Measurements from ENCODE around the gene WDR27.
A peak's percentile ranks its signal among the peaks of the same experiment; 100 is the strongest.

Gene WDR27

GRCh38 chr6:169556758-169557548 lies 144.9 kb downstream of the WDR27 start:
- no peak for DNase-seq
- TF ChIP-seq POLR2A (IDR thresholded peaks at IDR 0.05; ENCODE audit: low read length) (no peak), GATA1 (IDR thresholded peaks at IDR 0.05; ENCODE audit: low read depth, low read length) (no peak)

GRCh38 chr6:169555971-169556617 lies 145.7 kb downstream of the WDR27 start:
- TF ChIP-seq POLR2A (IDR thresholded peaks at IDR 0.05; ENCODE audit: low read length) (no peak), GATA1 (IDR thresholded peaks at IDR 0.05; ENCODE audit: low read depth, low read length) (no peak)
- DNase-seq = peak; percentile 50 to 61

- no peak for TF ChIP-seq POLR2A (IDR thresholded peaks at IDR 0.05; ENCODE audit: low read length)
- TF ChIP-seq GATA1 (IDR thresholded peaks at IDR 0.05; ENCODE audit: low read depth, low read length) = no peak
- no peak for DNase-seq
Observed at GRCh38 chr6:169545982-169546381, 155.8 kb downstream of the WDR27 start.

- TF ChIP-seq GATA1 (IDR thresholded peaks at IDR 0.05; ENCODE audit: low read depth, low read length) = no peak
- no peak for TF ChIP-seq POLR2A (IDR thresholded peaks at IDR 0.05; ENCODE audit: low read length)
- DNase-seq = no peak
Observed at GRCh38 chr6:169543704-169544103, 158.1 kb downstream of the WDR27 start.

GRCh38 chr6:169542491-169542890 lies 159.3 kb downstream of the WDR27 start:
- no peak for DNase-seq
- TF ChIP-seq GATA1 (IDR thresholded peaks at IDR 0.05; ENCODE audit: low read depth, low read length) (no peak), POLR2A (IDR thresholded peaks at IDR 0.05; ENCODE audit: low read length) (no peak)

- TF ChIP-seq GATA1 (IDR thresholded peaks at IDR 0.05; ENCODE audit: low read depth, low read length) (no peak), POLR2A (IDR thresholded peaks at IDR 0.05; ENCODE audit: low read length) (no peak)
- DNase-seq = no peak
Observed at GRCh38 chr6:169539176-169539897, 162.5 kb downstream of the WDR27 start.

- no peak for DNase-seq
- TF ChIP-seq GATA1 (IDR thresholded peaks at IDR 0.05; ENCODE audit: low read depth, low read length) = no peak
- TF ChIP-seq POLR2A (IDR thresholded peaks at IDR 0.05; ENCODE audit: low read length) = no peak
Observed at GRCh38 chr6:169536446-169537170, 165.2 kb downstream of the WDR27 start.

GRCh38 chr6:169534039-169534421 lies 167.8 kb downstream of the WDR27 start:
- no peak for TF ChIP-seq POLR2A (IDR thresholded peaks at IDR 0.05; ENCODE audit: low read length)
- TF ChIP-seq GATA1 (IDR thresholded peaks at IDR 0.05; ENCODE audit: low read depth, low read length) = no peak
- no peak for DNase-seq

- TF ChIP-seq POLR2A (IDR thresholded peaks at IDR 0.05; ENCODE audit: low read length) (no peak), GATA1 (IDR thresholded peaks at IDR 0.05; ENCODE audit: low read depth, low read length) (no peak)
- no peak for DNase-seq
Observed at GRCh38 chr6:169533301-169534038, 168.4 kb downstream of the WDR27 start.

GRCh38 chr6:169530752-169531123 lies 171.1 kb downstream of the WDR27 start:
- DNase-seq = no peak
- no peak for TF ChIP-seq GATA1 (IDR thresholded peaks at IDR 0.05; ENCODE audit: low read depth, low read length)
- TF ChIP-seq POLR2A (IDR thresholded peaks at IDR 0.05; ENCODE audit: low read length) = no peak

GRCh38 chr6:169529931-169530751 lies 171.7 kb downstream of the WDR27 start:
- TF ChIP-seq POLR2A (IDR thresholded peaks at IDR 0.05; ENCODE audit: low read length) (no peak), GATA1 (IDR thresholded peaks at IDR 0.05; ENCODE audit: low read depth, low read length) (no peak)
- no peak for DNase-seq

- no peak for TF ChIP-seq POLR2A (IDR thresholded peaks at IDR 0.05; ENCODE audit: low read length)
- no peak for TF ChIP-seq GATA1 (IDR thresholded peaks at IDR 0.05; ENCODE audit: low read depth, low read length)
- DNase-seq = no peak
Observed at GRCh38 chr6:169528755-169529154, 173.1 kb downstream of the WDR27 start.

All from erythroblast (primary cell).